Measurements from ENCODE around the gene FBXO47. TPM values are rescaled to one million over a fixed set of nuclear protein-coding genes. Genes with fewer than 3 reads are reported as not detected.

FBXO47 gene
- total RNA-seq, 1 experiment from 2014 or later, result not detected

DNA sequence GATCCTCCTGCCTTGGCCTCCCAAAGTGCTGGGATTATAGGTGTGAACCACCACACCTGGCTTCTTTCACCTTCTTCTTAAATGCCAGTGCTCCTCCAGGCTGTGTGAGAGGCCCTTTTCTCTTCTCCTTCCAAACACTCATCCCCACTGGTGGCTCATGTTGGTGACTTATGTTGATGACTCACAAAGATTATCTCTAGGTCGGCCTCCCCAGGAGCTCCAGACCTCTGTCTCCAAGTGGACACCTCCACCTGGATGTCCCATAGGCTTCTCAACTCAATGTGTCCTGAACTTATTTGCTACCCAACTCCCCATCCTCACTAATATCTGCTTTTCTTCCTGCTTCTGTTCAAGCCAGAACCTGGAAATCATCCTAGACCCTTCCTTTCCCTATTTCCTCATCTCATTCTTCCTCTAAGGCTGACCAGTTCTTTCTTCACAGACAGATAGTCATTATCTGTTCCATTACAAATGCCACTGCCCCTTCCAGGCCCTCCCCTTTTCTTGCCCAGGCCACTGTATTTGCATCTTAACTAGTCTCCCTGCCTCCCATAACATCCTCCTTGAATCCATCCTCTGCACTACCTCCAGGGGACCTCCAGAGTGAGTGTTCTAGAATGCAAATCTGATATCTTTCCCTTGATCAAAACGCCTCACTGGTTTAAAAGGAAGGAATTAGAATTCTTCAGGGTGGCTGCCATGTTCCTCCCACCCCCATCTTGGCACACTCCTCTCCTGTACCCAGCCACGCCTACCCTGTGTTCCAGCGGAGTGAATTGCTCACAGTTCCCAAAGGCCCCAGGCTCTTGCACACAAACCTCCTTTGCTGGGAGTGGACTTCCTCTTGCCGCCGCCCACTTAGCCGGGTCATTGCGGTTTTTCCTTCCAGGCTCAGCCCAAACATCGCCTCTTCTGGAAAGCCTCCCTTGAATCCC lies 34.8 kb upstream of the FBXO47 start:
- intact Hi-C loops (cut with micrococcal nuclease; ENCODE audit: unreplicated experiment), result loop anchor here (2.0 kb wide), 1 partner anchor 25 kb away; no protein-coding TSS in a partner anchor

DNA sequence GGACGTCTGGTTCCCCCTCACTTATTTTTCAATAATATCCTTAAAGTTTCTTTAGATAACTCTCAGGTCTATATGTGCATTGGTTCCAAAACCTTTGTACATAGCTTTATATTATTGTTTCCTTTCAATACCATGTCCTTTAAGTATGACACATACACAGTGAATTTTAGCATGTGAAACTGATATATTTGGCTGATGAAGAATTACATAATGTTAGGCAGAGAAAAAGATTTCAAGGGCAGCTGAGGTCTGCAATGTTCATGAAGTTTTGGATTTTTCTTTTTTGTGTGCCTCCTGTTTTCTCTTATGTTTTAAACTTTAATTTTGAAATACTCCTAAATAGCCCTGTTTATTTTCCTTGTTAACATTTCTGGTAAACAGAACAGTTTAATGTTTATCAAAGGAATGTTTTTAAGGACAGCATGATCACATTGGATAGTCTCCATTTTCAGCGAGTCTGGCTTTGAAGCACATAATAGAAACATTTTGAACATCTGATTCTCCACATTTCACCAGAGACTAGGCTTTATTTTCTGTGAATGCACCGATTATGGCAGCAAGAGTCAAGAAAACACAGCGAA lies 32.9 kb upstream of the FBXO47 start:
- Mint-ChIP-seq H3K36me3 (ENCODE audit: insufficient read depth, unreplicated experiment) (no peaks in the 10 kb centered on the region), H3K27me3 (ENCODE audit: unreplicated experiment) (peaks cover 40% of the 10 kb centered on the region), H3K9me3 (ENCODE audit: low read depth, unreplicated experiment) (peaks cover 34% of the 10 kb centered on the region), H3K27ac (ENCODE audit: unreplicated experiment) (no peak overlapping the region), H3K4me3 (ENCODE audit: low read depth, unreplicated experiment) (no peak overlapping the region), H3K4me1 (ENCODE audit: low read depth, unreplicated experiment) (peaks cover 25% of the 10 kb centered on the region)
- BruUV-seq (replicated peaks), result no TSS peak
- TF ChIP-seq, protein P1, sequence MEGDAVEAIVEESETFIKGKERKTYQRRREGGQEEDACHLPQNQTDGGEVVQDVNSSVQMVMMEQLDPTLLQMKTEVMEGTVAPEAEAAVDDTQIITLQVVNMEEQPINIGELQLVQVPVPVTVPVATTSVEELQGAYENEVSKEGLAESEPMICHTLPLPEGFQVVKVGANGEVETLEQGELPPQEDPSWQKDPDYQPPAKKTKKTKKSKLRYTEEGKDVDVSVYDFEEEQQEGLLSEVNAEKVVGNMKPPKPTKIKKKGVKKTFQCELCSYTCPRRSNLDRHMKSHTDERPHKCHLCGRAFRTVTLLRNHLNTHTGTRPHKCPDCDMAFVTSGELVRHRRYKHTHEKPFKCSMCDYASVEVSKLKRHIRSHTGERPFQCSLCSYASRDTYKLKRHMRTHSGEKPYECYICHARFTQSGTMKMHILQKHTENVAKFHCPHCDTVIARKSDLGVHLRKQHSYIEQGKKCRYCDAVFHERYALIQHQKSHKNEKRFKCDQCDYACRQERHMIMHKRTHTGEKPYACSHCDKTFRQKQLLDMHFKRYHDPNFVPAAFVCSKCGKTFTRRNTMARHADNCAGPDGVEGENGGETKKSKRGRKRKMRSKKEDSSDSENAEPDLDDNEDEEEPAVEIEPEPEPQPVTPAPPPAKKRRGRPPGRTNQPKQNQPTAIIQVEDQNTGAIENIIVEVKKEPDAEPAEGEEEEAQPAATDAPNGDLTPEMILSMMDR (IDR thresholded peaks at IDR 0.05; ENCODE audit: unreplicated experiment), result no peak
- CTCF ChIA-PET, result interaction anchor here (0.6 to 1.7 kb wide), 4 partner anchors 9 to 1953 kb away, joined by 3 to 13 read pairs (median 4); no protein-coding TSS in a partner anchor
- intact Hi-C loops (cut with micrococcal nuclease; ENCODE audit: unreplicated experiment), result no loop called here
- no peak for DNase-seq

More for the DNA sequence above, 34.8 kb upstream of the FBXO47 start:
- peak; percentile 93 for DNase-seq
- H3K27me3 Mint-ChIP-seq (ENCODE audit: unreplicated experiment), result peaks cover 58% of the 10 kb centered on the region
- peak overlapping the region; percentile 0 for H3K4me3 Mint-ChIP-seq (ENCODE audit: low read depth, unreplicated experiment)
- H3K9me3 Mint-ChIP-seq (ENCODE audit: low read depth, unreplicated experiment), result peaks cover 23% of the 10 kb centered on the region
- H3K4me1 Mint-ChIP-seq (ENCODE audit: low read depth, unreplicated experiment), result peaks cover 25% of the 10 kb centered on the region
- BruUV-seq (replicated peaks), result no TSS peak
- CTCF ChIA-PET, result interaction anchor here (0.5 to 2.3 kb wide), 13 partner anchors 10 to 1999 kb away, joined by 3 to 13 read pairs (median 3); no protein-coding TSS in a partner anchor
- H3K27ac Mint-ChIP-seq (ENCODE audit: unreplicated experiment), result no peak overlapping the region
- H3K36me3 Mint-ChIP-seq (ENCODE audit: insufficient read depth, unreplicated experiment), result no peaks in the 10 kb centered on the region
- TF ChIP-seq, protein P1 (IDR thresholded peaks at IDR 0.05; ENCODE audit: unreplicated experiment), result no peak

DNA sequence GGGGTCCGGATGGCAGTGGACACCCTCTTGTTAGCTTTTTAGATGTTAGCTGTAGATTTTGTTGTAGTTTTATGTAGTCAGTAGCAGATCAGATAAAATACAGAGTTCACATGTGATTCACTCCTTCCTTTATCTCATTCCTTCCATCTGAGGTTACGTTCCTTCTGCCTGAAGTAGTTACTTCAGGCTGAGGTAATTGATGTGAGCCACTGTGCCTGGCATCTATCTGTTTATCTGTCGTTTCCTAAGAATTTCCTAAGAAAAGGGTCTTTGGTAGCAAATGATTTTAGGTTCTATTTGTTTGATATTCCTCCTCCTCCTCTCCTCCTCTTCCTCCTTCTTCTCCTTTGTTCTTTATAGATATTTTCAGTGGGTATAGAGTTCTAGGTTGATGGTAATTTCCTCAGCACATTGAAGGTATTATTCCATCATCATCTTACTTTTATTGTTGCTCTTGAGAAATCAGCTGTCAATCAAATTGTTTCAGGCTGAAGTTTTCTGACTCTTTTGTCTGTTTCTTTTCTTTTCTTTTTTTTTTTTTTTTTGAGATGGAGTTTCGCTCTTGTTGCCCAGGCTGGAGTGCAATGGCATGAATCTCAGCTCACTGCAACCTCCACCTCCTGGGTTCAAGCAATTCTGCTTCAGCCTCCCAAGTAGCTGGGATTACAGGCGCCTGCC lies 29.6 kb upstream of the FBXO47 start:
- no peak for DNase-seq
- CTCF ChIA-PET, result interaction anchor here (0.6 to 1.4 kb wide), 4 partner anchors 14 to 1396 kb away, joined by 3 to 7 read pairs (median 3); no protein-coding TSS in a partner anchor
- Mint-ChIP-seq H3K4me1 (ENCODE audit: low read depth, unreplicated experiment) (peaks cover 5% of the 10 kb centered on the region), H3K27ac (ENCODE audit: unreplicated experiment) (no peak overlapping the region), H3K4me3 (ENCODE audit: low read depth, unreplicated experiment) (no peak overlapping the region), H3K9me3 (ENCODE audit: low read depth, unreplicated experiment) (peaks cover 17% of the 10 kb centered on the region), H3K36me3 (ENCODE audit: insufficient read depth, unreplicated experiment) (no peaks in the 10 kb centered on the region), H3K27me3 (ENCODE audit: unreplicated experiment) (peaks cover 7% of the 10 kb centered on the region)
- TF ChIP-seq, protein P1 (IDR thresholded peaks at IDR 0.05; ENCODE audit: unreplicated experiment), result no peak
- no TSS peak for BruUV-seq (replicated peaks)
- intact Hi-C loops (cut with micrococcal nuclease; ENCODE audit: unreplicated experiment), result loop anchor here (10.0 kb wide), 1 partner anchor 818 kb away; no protein-coding TSS in a partner anchor

DNA sequence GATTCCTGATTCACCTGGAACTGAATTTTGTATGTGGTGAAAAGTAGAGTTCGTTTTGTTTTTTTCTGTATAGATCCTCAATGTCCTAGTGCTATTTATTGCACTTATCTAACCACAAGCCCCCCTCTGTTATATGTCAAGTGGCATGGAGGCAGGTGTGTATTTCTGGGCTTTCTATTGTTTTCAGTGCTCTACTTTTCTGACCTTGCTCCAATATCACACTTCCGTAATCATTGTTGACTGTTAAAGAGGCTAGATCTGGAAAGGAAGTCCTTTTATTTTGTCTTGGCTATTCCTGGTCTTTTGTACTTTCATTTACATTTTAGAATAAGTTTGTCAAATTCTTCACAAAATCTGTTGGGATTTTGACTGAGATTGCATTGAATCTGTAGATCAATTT lies 26.8 kb upstream of the FBXO47 start:
- CTCF ChIA-PET, result interaction anchor here (0.6 to 3.9 kb wide), 5 partner anchors 12 to 1930 kb away, joined by 3 to 29 read pairs (median 3); no protein-coding TSS in a partner anchor
- no TSS peak for BruUV-seq (replicated peaks)
- H3K27me3 Mint-ChIP-seq (ENCODE audit: unreplicated experiment), result peaks cover 11% of the 10 kb centered on the region
- intact Hi-C loops (cut with micrococcal nuclease; ENCODE audit: unreplicated experiment), result loop anchor here (10.0 kb wide), 1 partner anchor 821 kb away; no protein-coding TSS in a partner anchor
- H3K36me3 Mint-ChIP-seq (ENCODE audit: insufficient read depth, unreplicated experiment), result no peaks in the 10 kb centered on the region
- no peak for DNase-seq
- H3K27ac Mint-ChIP-seq (ENCODE audit: unreplicated experiment), result no peak overlapping the region
- H3K4me3 Mint-ChIP-seq (ENCODE audit: low read depth, unreplicated experiment), result no peak overlapping the region
- H3K9me3 Mint-ChIP-seq (ENCODE audit: low read depth, unreplicated experiment), result peaks cover 15% of the 10 kb centered on the region
- TF ChIP-seq, protein P1 (IDR thresholded peaks at IDR 0.05; ENCODE audit: unreplicated experiment), result no peak
- no peaks in the 10 kb centered on the region for H3K4me1 Mint-ChIP-seq (ENCODE audit: low read depth, unreplicated experiment)
